Right hindlimb (tissue), 1 donor: ENCODE data around the gene UTF1.
"Not testable (repeated sequence)": the region's sequence is repeated elsewhere in the genome, so short reads cannot be mapped to it uniquely, and the experiment has no call there.

Source experiments
- DNase-seq: peaks from one replicate; pipeline ENCODE4 v3.0.0-alpha.2; 2018

Gene UTF1

GRCh38 chr10:133210398-133211140 is 19.4 kb upstream of the UTF1 start:
- DNase-seq, result no peak

- DNase-seq, result no peak
Measured at GRCh38 chr10:133211141-133211830, 18.7 kb upstream of the UTF1 start.

- DNase-seq, result no peak
Measured at GRCh38 chr10:133211959-133212852, 17.8 kb upstream of the UTF1 start.

GRCh38 chr10:133212853-133213494 is 17.0 kb upstream of the UTF1 start:
- no peak for DNase-seq

GRCh38 chr10:133213641-133214467 is 16.2 kb upstream of the UTF1 start:
- no peak for DNase-seq

- no peak for DNase-seq
Measured at GRCh38 chr10:133214468-133215410, 15.3 kb upstream of the UTF1 start.

GRCh38 chr10:133215586-133215985 is 14.4 kb upstream of the UTF1 start:
- DNase-seq, result no peak

- no peak for DNase-seq
Measured at GRCh38 chr10:133216776-133217175, 13.2 kb upstream of the UTF1 start.

GRCh38 chr10:133217800-133218589 is 12.0 kb upstream of the UTF1 start:
- DNase-seq, result no peak

- DNase-seq, result no peak
Measured at GRCh38 chr10:133218891-133219290, 11.1 kb upstream of the UTF1 start.

- DNase-seq, result no peak
Measured at GRCh38 chr10:133219782-133220181, 10.2 kb upstream of the UTF1 start.

- no peak for DNase-seq
Measured at GRCh38 chr10:133221331-133221730, 8.7 kb upstream of the UTF1 start.

GRCh38 chr10:133221756-133222155 is 8.3 kb upstream of the UTF1 start:
- not testable (repeated sequence) for DNase-seq

- DNase-seq, result no peak
Measured at GRCh38 chr10:133224076-133224475, 5.9 kb upstream of the UTF1 start.

GRCh38 chr10:133224756-133225372 is 5.2 kb upstream of the UTF1 start:
- no peak for DNase-seq

- DNase-seq, result no peak
Measured at GRCh38 chr10:133225707-133226191, 4.3 kb upstream of the UTF1 start.

- no peak for DNase-seq
Measured at GRCh38 chr10:133226251-133226808, 3.7 kb upstream of the UTF1 start.

GRCh38 chr10:133227256-133227655 is 2.8 kb upstream of the UTF1 start:
- DNase-seq, result no peak
